ENCODE data around the gene ATP13A3.

Gene ATP13A3

GRCh38 chr3:194475978-194476377 is 10.8 kb downstream of the ATP13A3 start:
- H3K27me3 ChIP-seq (replicated peaks; ENCODE audit: control insufficient read depth, insufficient read depth, low read length): no peaks in the 10 kb centered on the region
- peaks cover 4% of the 10 kb centered on the region; the same call in 1 of the 2 replicates for H3K36me3 ChIP-seq (ENCODE audit: control insufficient read depth, insufficient read depth, low read length)
- DNase-seq (ENCODE audit: extremely low read depth, insufficient read length): no peak
- H3K4me3 ChIP-seq (replicated peaks; ENCODE audit: low read depth, low read length): no peak overlapping the region
- TF ChIP-seq, protein P1, sequence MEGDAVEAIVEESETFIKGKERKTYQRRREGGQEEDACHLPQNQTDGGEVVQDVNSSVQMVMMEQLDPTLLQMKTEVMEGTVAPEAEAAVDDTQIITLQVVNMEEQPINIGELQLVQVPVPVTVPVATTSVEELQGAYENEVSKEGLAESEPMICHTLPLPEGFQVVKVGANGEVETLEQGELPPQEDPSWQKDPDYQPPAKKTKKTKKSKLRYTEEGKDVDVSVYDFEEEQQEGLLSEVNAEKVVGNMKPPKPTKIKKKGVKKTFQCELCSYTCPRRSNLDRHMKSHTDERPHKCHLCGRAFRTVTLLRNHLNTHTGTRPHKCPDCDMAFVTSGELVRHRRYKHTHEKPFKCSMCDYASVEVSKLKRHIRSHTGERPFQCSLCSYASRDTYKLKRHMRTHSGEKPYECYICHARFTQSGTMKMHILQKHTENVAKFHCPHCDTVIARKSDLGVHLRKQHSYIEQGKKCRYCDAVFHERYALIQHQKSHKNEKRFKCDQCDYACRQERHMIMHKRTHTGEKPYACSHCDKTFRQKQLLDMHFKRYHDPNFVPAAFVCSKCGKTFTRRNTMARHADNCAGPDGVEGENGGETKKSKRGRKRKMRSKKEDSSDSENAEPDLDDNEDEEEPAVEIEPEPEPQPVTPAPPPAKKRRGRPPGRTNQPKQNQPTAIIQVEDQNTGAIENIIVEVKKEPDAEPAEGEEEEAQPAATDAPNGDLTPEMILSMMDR (IDR thresholded peaks at IDR 0.05; ENCODE audit: insufficient read depth, low read length, poor library complexity, severe bottlenecking): no peak

DNA sequence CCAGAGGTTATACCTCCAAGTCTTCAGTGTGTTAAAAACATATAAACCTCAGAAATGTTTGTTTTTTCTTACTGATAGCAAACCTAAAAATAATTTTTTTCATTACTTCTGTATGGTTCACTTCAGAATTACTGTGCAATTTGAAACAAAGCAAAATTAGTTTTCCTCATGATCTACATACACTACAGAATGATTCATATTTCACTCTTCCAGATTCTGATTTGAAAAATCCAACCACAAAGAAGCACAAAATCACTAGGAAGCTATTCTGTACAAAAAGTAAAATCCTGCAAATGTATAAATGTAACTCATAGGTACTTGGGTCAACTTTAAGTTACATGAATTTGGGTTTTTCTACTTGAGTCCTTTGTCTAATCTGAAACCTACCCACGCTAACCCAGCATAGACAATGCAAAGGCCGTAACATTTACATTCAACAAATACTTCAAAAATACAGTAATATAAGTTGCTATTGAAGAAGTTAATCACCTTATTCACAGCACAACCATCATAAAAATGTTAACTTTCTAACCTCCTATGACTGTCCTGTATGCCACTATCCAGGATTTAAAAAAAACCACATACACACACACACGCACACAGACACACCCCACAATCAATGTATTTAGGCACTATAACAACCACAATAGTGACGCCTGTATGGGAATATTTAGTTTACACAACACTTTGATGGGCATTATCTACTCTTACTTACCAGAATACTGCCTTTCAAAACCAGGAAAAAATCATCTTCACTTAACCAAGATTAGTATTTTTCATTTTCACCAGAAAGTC is 11.5 kb downstream of the ATP13A3 start:
- no peak for DNase-seq (ENCODE audit: extremely low read depth, insufficient read length)
- TF ChIP-seq, protein P1 (IDR thresholded peaks at IDR 0.05; ENCODE audit: insufficient read depth, low read length, poor library complexity, severe bottlenecking): no peak
- no peaks in the 10 kb centered on the region for H3K27me3 ChIP-seq (replicated peaks; ENCODE audit: control insufficient read depth, insufficient read depth, low read length)
- peaks cover 4% of the 10 kb centered on the region; the same call in 1 of the 2 replicates for H3K36me3 ChIP-seq (ENCODE audit: control insufficient read depth, insufficient read depth, low read length)
- H3K4me3 ChIP-seq (replicated peaks; ENCODE audit: low read depth, low read length): no peak overlapping the region

DNA sequence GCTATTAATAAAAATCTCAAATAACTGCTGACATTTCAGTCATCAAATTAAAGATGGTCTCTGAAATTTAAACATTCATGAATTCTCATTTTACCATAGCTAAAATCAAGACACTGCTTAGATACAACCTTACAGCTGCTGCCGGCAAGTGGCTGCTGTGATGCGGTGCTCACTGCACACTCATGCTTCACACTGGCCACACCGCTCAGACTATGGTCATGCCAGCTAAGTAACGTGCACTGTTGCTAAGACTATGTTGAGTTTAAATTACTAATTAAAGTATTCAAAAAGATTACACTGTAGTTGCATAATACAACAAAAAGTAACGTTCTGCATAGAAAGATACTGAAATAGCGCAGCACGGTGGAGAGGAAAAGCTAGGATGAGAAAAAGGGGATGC is 12.1 kb downstream of the ATP13A3 start:
- Histone ChIP-seq H3K36me3 (ENCODE audit: control insufficient read depth, insufficient read depth, low read length) (peaks cover 4% of the 10 kb centered on the region; the same call in 1 of the 2 replicates), H3K4me3 (replicated peaks; ENCODE audit: low read depth, low read length) (no peak overlapping the region), H3K27me3 (replicated peaks; ENCODE audit: control insufficient read depth, insufficient read depth, low read length) (no peaks in the 10 kb centered on the region)
- TF ChIP-seq, protein P1 (IDR thresholded peaks at IDR 0.05; ENCODE audit: insufficient read depth, low read length, poor library complexity, severe bottlenecking): no peak
- no peak for DNase-seq (ENCODE audit: extremely low read depth, insufficient read length)

DNA sequence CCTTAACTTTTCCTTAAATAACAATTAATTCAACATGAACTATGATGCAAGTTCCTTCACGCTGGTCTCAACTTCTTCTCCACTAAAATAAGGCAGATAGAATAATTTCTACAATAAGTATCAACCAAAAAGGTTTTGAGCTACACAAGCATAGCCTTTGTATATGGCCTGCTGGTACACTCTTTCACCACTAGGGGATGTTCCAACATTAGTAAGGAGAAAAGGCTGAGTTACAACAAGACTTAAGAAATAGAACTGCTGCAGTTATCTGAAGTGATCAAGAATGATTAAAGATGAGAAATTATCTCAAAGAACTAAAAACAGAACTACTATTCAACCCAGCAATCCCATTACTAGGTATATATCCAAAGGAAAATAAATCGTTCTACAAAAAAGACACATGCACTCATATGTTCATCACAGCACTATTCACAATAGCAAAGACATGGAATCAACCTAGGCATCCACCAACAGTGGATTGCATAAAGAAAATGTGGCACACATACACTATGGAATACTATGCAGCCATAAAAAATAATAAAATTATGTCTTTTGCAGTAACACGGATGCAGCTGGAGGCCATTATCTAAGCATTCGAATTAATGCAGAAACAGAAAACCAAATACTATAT is 14.4 kb downstream of the ATP13A3 start:
- TF ChIP-seq, protein P1 (IDR thresholded peaks at IDR 0.05; ENCODE audit: insufficient read depth, low read length, poor library complexity, severe bottlenecking): peak; percentile 100
- no peak for DNase-seq (ENCODE audit: extremely low read depth, insufficient read length)
- Histone ChIP-seq H3K27me3 (replicated peaks; ENCODE audit: control insufficient read depth, insufficient read depth, low read length) (no peaks in the 10 kb centered on the region), H3K4me3 (replicated peaks; ENCODE audit: low read depth, low read length) (no peak overlapping the region), H3K36me3 (ENCODE audit: control insufficient read depth, insufficient read depth, low read length) (peaks cover 4% of the 10 kb centered on the region; the same call in 1 of the 2 replicates)

DNA sequence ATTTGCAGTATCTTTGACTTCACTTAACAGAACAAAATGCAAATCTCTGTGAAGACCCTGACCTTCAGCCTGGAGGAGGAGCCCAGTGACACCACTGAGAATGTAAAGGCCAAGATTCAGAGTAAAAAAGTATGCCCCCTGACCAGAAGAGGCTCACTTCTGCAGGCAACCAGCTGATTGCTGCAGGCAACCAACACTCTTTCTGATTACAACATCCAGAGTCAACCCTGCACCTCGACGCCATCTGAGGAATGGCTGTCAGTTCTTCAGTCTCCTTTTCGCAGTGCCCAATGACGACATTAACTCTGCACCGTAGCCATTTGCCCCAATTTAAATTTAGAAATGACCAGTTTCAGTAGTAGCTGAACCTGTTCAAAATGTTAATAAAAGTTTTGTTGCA is 14.9 kb downstream of the ATP13A3 start:
- peaks cover 1% of the 10 kb centered on the region; the same call in 1 of the 2 replicates for H3K36me3 ChIP-seq (ENCODE audit: control insufficient read depth, insufficient read depth, low read length)
- no peaks in the 10 kb centered on the region for H3K27me3 ChIP-seq (replicated peaks; ENCODE audit: control insufficient read depth, insufficient read depth, low read length)
- TF ChIP-seq, protein P1 (IDR thresholded peaks at IDR 0.05; ENCODE audit: insufficient read depth, low read length, poor library complexity, severe bottlenecking): no peak
- no peak for DNase-seq (ENCODE audit: extremely low read depth, insufficient read length)
- H3K4me3 ChIP-seq (replicated peaks; ENCODE audit: low read depth, low read length): no peak overlapping the region

Data from GM06990 (cell line).